ENCODE data around the gene VCL.

- no peak for TF ChIP-seq CTCF (IDR thresholded peaks at IDR 0.05)
- no peak for TF ChIP-seq POLR2AphosphoS5 (IDR thresholded peaks at IDR 0.05; ENCODE audit: low read depth, low read length)
These were observed 167.0 kb downstream of the VCL start for GRCh38 chr10:74164716-74165529.

Data from Panc1 (cell line).